ENCODE results near the gene YWHAG. TPM values are rescaled to one million over a fixed set of nuclear protein-coding genes. Genes with fewer than 3 reads are reported as not detected.
A peak's percentile ranks its signal among the peaks of the same experiment; 100 is the strongest.
"Not testable (repeated sequence)": the region's sequence is repeated elsewhere in the genome, so short reads cannot be mapped to it uniquely, and the experiment has no call there.

The YWHAG gene
- polyA plus RNA-seq, 3 donors = 119 to 134 (median 133) TPM

DNA sequence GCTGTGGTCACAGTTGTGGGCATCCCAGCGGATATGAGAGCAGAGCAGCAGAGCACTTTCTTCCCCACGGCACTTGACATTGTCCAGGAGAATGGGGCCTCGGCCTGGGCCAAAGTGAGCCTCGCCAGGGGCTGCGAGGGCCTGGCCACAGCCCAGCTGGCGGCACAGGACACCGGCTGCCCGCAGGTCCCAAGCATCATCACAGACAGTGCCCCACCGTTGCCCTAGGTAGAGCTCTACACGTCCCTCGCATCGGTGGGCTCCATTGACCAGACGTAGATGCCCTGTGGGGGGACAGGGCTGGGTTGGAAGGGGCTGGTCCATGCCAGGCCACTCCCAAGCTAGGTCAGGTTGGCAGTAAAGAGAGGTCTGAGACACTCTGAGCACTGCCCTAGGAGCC lies 31.3 kb upstream of the YWHAG start:
- no peak for DNase-seq (ENCODE audit: extremely low read depth in 1 of 11, low read depth in 9 of 11, low spot score in 4 of 11)

DNA sequence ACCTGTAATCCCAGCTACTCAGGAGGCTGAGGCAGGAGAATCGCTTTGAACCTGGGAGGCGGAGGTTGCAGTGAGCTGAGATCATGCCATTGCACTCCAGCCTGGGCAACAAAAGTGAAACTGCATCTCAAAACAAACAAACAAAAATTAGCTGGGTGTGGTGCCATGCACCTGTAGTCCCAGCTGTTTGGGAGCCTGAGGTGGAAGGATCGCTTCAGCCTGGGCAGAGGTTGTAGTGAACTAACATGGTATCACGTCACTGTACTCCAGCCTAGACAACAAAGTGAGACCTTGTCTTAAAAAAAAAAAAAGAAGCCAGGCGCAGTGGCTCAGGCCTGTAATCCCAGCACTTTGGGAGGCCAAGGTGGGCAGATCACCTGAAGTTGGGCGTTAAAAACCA lies 29.0 kb upstream of the YWHAG start:
- not testable (repeated sequence) for DNase-seq (ENCODE audit: extremely low read depth in 1 of 11, low read depth in 9 of 11, low spot score in 4 of 11)

GRCh38 chr7:76386691-76387260 lies 28.0 kb upstream of the YWHAG start:
- no peak for DNase-seq (ENCODE audit: extremely low read depth in 1 of 11, low read depth in 9 of 11, low spot score in 4 of 11)

DNA sequence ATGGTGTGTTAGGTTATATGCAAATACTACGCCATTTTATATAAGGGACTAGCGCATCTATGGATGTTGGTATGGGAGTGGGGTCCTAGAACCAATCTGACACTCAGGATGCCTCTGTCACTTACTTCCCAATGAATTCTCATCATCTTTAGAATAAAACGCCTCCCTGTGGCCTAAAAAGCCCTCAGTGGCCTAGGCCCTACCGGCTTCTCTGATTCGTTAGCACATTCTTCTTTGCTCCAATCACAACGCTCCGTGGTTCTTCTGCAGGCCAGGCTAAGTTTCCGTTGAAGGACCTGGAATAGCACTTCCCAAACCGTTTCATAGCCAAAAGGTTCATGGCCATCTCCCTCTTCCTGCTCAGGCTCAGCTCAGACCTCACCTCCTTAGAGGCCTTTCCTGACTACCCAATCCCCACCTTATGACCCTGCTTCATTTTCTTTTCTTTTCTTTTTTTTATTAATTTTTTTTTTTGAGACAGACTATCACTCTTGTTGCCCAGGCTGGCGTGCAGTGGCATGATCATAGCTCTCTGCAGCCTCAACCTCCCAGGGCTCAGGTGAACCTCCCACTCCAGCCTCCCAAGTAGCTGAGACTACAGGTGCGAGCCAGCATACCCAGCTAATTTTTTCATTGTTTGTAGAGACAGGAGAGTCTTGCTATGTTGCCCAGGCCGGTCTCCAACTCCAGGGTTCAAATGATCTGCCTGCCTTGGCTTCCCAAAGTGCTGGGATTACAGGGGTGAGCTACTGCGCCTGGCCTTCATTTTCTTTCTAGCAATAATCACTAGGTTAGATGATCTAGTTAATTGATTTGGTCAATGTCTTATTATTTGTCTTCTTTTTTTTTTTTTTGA lies 24.5 kb upstream of the YWHAG start:
- DNase-seq (ENCODE audit: extremely low read depth in 1 of 11, low read depth in 9 of 11, low spot score in 4 of 11) = no peak

GRCh38 chr7:76381814-76382213 lies 23.0 kb upstream of the YWHAG start:
- DNase-seq (ENCODE audit: extremely low read depth in 1 of 11, low read depth in 9 of 11, low spot score in 4 of 11) = no peak

DNA sequence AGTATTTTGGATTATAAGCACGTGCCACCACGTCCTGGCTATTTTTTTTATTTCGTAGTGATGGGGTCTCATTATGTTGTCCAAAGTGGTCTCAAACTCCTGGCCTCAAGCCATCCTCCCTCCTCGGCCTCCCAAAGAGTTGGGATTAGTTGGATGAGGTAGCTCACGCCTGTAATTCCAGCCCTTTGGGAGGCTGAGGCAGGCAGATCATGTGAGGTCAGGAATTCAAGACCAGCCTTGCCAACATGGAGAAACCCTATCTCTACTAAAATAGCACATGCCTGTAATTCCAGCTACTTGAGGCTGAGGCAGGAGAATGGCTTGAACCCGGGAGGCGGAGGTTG lies 21.8 kb upstream of the YWHAG start:
- no peak for DNase-seq (ENCODE audit: extremely low read depth in 1 of 11, low read depth in 9 of 11, low spot score in 4 of 11)

DNA sequence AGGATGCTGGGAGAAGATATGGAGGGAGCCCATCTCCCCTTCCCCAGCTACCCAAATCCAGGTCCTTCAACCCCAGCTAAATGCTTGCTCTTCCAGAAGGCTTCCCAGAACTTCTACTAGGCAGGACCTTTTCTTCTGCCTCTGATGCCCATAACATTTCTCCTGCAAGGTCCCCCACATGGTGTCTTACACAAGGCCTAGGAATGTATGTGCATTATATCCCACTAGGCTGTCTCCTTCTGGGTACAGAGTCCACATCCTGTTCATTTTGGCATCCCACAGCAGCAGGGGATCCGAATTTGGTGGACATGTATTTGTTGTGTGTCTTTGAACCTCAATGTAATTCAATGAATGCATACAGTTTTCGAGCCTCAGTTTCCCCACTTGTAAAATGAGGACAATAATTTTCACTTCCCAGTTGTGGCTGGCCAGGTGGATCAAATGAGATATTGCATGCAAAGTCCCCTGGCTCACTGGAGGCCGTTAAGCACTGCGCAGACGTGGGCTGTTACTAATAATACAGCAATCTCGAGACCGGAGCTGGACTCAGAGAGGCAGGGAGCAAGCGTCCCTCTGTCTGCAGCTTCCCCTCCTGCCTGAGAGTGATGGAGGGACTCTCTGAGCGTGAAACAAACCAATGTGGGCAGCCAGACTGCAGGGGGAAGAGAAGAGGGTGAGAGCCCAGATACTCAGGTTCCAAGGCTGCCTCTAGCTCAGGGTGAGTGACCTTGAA lies 18.6 kb upstream of the YWHAG start:
- DNase-seq (ENCODE audit: extremely low read depth in 1 of 11, low read depth in 9 of 11, low spot score in 4 of 11) = no peak

DNA sequence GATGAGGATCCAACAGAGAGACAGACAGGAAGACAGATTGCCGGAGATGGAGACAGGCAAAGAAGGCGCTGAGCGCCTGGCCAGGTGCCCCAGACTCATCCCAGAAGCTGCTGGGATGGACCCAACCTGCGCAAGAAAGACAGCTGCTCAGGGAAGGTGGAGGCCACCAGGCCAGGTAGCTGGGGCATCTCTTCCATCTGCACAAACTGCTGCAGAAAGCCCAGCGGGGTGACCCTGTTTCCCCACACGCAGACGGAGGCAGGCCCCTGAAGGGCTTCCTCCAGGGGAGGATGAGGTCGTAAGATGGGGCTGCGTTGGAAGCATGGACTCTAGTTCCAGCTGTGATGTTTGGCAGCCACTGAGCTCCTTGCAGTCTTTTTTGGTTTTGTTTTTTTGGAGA lies 16.5 kb upstream of the YWHAG start:
- DNase-seq (ENCODE audit: extremely low read depth in 1 of 11, low read depth in 9 of 11, low spot score in 4 of 11) = no peak

DNA sequence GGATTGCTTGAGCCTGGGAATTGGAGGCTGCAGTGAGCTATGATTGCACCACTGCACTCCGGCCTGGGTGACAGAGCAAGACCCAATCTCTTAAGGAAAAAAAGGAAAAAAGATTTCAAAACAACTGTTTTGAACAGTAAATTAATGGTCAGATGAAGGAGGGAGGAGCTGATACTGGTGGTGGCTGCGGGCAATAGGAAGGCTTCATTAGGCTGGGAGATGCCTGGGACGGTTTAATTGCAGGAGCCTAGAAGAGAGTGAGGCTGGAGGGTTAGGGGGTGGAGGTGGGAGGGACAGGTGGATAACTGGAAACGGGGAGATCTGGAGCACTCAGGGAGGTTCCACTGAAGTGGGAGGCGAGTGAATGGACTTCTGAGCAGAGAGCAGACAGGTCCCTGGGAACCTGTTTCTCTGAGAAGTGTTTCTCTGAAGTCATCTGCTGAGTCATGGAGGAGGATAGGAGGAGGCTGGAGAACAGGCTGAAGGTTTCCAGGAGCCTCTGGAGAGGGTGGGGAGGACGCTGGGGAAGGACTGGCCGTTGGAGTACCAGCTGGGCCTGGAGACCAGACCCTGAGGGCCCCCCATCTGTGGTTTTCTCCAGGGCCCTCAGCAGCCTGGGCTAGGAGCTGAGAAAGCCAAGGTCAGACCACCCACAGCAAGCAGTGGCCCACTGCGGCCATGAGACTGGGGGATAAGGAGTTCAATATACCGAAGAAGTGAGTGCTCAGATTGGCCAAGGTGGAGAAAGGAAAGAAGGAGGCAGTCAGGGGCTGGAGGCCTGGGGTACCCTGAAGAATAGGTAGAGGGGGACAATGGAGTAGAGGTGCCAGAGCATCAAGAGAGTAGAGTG lies 14.4 kb upstream of the YWHAG start:
- no peak for DNase-seq (ENCODE audit: extremely low read depth in 1 of 11, low read depth in 9 of 11, low spot score in 4 of 11)

DNA sequence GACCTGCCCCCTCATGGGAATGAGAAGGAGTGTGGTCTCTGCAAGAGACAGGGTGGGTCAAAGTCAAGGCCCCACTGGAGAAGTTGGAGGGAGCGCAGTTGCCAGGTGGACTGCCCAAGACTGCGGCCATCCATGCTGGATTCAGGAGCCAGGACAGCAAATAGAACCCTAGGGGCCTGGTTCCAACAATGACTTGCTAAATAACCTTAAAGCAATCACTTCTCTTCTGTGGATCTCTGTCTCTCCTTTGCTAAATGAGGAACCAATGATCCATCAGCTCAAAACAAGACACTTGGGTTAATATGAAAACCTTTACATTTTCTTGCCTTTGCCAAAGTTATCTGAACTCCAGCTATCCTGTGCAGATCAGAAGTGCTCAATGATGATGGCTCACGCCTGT lies 12.6 kb upstream of the YWHAG start:
- no peak for DNase-seq (ENCODE audit: extremely low read depth in 1 of 11, low read depth in 9 of 11, low spot score in 4 of 11)

DNA sequence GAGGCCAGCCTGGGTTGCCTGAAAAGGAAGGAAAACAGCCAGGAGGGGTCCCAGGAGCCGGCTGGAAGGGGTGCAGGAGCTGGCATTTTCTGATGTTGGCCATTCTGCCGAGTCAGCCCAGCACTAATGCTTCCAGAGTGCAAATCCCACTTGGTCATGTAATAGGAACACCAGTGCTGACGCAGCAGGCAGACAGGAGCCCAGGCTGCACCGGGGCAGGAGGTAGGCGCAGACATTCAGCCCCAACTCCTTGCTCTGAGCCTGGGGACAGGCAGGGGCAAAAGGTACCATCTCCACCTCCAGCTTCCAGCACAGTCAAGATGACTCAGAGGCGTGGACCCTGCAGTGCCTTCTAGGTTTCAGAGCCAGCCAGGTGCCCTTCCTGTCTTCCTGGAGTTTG lies 10.2 kb upstream of the YWHAG start:
- DNase-seq (ENCODE audit: extremely low read depth in 1 of 11, low read depth in 9 of 11, low spot score in 4 of 11) = no peak

DNA sequence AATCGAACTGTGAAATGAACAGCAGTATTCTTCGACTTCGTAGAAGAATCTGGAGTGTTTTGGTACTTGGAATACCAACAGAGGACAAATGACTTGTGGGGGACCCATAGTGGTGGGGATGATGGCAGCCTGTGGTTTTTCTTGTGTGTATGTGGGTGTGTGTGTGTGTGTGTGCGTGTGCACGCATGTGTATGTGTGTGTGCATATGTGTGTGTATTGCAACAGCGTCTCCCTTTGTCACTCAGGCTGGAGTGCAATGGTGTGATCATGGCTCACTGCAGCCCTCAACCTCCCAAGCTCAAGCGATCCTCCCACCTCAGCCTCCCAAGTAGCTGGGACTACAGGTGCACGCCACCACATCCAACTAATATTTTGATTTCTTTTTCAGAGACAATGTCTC lies 9.4 kb upstream of the YWHAG start:
- DNase-seq (ENCODE audit: extremely low read depth in 1 of 11, low read depth in 9 of 11, low spot score in 4 of 11) = no peak

DNA sequence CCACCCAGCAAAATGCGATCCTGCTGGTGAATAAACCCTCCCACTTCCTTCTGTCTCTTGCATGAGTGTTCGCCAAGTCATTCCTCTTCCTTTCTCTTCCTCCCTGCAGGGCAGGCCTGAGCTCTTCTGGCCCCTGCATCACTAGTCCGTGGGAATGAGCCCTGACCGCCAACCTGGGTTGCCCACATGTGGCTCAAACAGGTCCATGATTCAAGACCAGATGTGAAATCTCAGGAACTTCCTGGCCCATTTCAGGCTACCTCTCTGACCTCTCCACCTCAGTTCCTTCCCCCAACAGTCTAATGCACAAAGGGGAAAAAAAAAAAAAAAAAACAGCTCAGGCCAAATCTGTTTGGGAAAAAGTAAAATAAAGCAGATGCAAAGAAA lies 5.4 kb upstream of the YWHAG start:
- DNase-seq (ENCODE audit: extremely low read depth in 1 of 11, low read depth in 9 of 11, low spot score in 4 of 11) = no peak

- not testable (repeated sequence) for DNase-seq (ENCODE audit: extremely low read depth in 1 of 11, low read depth in 9 of 11, low spot score in 4 of 11)
Observed at GRCh38 chr7:76363754-76364153, 5.0 kb upstream of the YWHAG start.

DNA sequence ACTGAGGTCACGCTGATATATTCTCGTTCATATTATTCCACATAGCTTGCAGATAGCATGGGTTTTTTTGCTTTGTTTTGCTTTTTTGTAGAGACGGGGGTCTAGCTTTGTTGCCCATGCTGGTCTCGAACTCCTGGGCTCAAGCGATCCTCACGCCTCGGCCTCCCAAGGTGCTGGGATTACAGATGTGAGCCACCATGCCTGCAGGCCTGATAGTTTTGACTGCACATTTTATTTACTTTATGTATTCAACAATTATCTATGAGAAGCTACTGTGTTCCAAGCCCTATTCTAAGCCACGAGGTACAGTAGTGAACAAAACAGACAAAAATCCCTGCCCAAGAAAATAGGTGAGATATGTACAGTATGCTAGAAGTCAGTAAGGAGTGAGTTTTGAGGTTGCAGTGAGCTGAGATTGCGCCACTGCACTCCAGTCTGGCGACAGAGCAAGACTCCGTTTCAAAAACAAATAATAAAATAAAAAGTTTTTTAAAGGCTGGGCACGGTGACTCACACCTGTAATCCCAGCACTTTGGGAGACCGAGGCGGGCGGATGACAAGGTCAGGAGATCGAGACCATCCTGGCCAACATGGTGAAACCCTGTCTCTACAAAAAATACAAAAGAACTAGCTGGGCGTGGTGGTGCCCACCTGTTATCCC lies 1.3 kb upstream of the YWHAG start:
- no peak for DNase-seq (ENCODE audit: extremely low read depth in 1 of 11, low read depth in 9 of 11, low spot score in 4 of 11)

DNA sequence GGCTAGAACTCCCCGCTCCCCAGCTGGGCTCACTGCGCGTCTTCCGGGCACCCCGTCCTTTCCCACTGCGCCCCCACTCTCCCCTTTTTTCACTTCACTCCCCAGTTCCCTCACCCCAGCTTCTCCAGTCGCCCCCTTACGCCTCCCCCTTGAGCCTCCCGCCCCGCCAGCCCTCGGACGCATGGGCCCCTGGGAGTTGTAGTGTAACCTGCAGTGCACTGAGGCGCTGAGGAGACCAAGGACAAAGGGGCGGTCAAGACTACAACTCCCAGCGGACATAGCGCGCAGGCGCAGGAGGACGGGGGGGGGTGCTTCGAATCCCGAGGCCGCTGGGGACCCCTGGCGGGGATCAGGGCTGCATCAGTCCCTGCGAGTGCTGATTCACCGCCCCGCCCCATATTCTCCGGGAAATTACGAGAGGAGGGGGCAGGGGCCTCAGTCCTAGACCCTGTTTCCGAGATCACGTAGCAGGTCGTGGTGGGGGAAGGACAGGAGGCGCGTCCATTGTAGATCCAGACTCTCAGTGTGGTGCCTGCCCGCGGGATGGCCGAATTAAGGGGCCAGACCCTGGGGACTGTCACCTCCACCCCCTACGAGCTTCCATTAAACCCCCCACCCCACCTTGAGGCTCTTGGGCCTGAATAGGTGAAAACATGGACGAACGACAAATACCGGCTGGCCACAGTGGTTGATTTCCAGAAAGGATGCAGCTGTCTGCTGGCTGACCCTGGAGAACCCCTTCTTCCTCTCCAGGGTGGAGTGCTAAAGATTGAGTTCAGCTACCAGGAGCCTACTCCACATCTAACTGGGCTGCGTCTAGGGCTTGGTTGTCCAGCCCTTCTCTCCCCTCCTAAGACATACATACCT lies 553 bp upstream of the YWHAG start:
- DNase-seq (ENCODE audit: extremely low read depth in 1 of 11, low read depth in 9 of 11, low spot score in 4 of 11) = peak; percentile 93 to 98 (median 97)

DNA sequence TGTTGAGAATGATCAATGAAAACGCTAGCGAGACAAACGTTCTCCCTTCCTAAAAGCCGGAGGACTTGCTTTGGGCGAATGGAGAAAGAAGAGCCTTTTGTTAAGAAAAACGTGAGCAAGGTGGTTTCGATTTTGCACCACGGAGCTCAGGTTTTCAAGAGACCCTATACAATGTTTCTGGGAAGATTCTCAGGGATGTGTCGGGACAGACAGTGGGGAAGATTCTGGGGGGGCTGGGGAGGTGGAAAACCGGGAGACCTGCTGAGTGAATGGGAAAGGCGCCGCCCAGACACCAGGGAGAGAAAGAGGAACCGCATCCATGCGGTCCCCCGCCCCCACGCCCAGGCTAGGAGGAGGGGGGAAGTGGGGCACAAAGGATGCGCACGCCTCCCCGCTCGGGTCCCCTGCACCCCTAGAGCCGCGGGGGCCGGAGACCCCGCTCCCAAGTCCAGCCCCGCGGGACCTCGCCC lies 745 bp downstream of the YWHAG start:
- DNase-seq (ENCODE audit: extremely low read depth in 1 of 11, low read depth in 9 of 11, low spot score in 4 of 11) = peak in 2 of 11 donors; percentile 48 to 50

GRCh38 chr7:76357475-76358010 lies 1.2 kb downstream of the YWHAG start:
- no peak for DNase-seq (ENCODE audit: extremely low read depth in 1 of 11, low read depth in 9 of 11, low spot score in 4 of 11)

All from renal cortex interstitium (tissue), 11 donors.